ENCODE data around the gene B4GALT1. TPM values are rescaled to one million over a fixed set of nuclear protein-coding genes. Genes with fewer than 3 reads are reported as not detected.

Gene B4GALT1
- total and polyA plus RNA-seq, 2 donors from 2014 or later: 33.0 to 163 TPM

GRCh38 chr9:33065157-33066076 is 101.7 kb downstream of the B4GALT1 start:
- no peak for TF ChIP-seq CTCF (IDR thresholded peaks at IDR 0.05; ENCODE audit: borderline replicate concordance, extremely low read depth, insufficient read depth)
- Histone ChIP-seq H3K4me3 (ENCODE audit: low read length in 3 of 3) (no peak overlapping the region), H3K4me1 (ENCODE audit: control insufficient read depth in 2 of 3, insufficient read depth in 2 of 3, low read depth in 1 of 3, low read length in 3 of 3) (peaks cover 0 to 3% (median 0%) of the 10 kb centered on the region in 3 donors), H3K36me3 (ENCODE audit: control insufficient read depth in 2 of 3, insufficient read depth in 3 of 3, low read length in 3 of 3) (peaks cover 16 to 51% (median 34%) of the 10 kb centered on the region in 3 donors), H3K9me3 (ENCODE audit: control insufficient read depth in 2 of 3, insufficient read depth in 1 of 3, low read length in 3 of 3) (no peaks in the 10 kb centered on the region), H3K27ac (ENCODE audit: low read depth in 2 of 2, low read length in 2 of 2) (no peak overlapping the region), H3K27me3 (ENCODE audit: control insufficient read depth, insufficient read depth, low read length) (no peaks in the 10 kb centered on the region), H3K9ac (ENCODE audit: low read length in 3 of 3) (no peak overlapping the region)
- DNase-seq (no peak), FAIRE-seq (no peak)
- intact Hi-C loops (cut with DNase I): no loop called here

Other genes starting within 250 kb of the B4GALT1 start
- 25.5 TPM for gene APTX, start 165.7 kb downstream of the B4GALT1 start, total RNA-seq
- 34.9 TPM for gene APTX, start 165.7 kb downstream of the B4GALT1 start, polyA plus RNA-seq (ENCODE audit: insufficient read depth, low read depth, low replicate concordance)
- gene DNAJA1, start 142.1 kb downstream of the B4GALT1 start, total RNA-seq: 105 TPM
- gene DNAJA1, start 142.1 kb downstream of the B4GALT1 start, polyA plus RNA-seq (ENCODE audit: insufficient read depth, low read depth, low replicate concordance): 132 TPM
- gene SMU1, start 90.7 kb downstream of the B4GALT1 start, total RNA-seq: 22.0 TPM
- gene SMU1, start 90.7 kb downstream of the B4GALT1 start, polyA plus RNA-seq (ENCODE audit: insufficient read depth, low read depth, low replicate concordance): 12.8 TPM
- gene SPINK4, start 72.8 kb upstream of the B4GALT1 start, total RNA-seq: not detected
- not detected for gene SPINK4, start 72.8 kb upstream of the B4GALT1 start, polyA plus RNA-seq (ENCODE audit: insufficient read depth, low read depth, low replicate concordance)
- gene BAG1, start 97.4 kb upstream of the B4GALT1 start, total RNA-seq: 134 TPM
- 268 TPM for gene BAG1, start 97.4 kb upstream of the B4GALT1 start, polyA plus RNA-seq (ENCODE audit: insufficient read depth, low read depth, low replicate concordance)
- gene CHMP5, start 97.7 kb upstream of the B4GALT1 start, total RNA-seq: 65.2 TPM
- gene CHMP5, start 97.7 kb upstream of the B4GALT1 start, polyA plus RNA-seq (ENCODE audit: insufficient read depth, low read depth, low replicate concordance): 100 TPM
- gene NFX1, start 123.2 kb upstream of the B4GALT1 start, total RNA-seq: 46.3 TPM
- 12.2 TPM for gene NFX1, start 123.2 kb upstream of the B4GALT1 start, polyA plus RNA-seq (ENCODE audit: insufficient read depth, low read depth, low replicate concordance)
- 11.9 TPM for gene AQP7, start 235.2 kb upstream of the B4GALT1 start, total RNA-seq
- 45.3 TPM for gene AQP7, start 235.2 kb upstream of the B4GALT1 start, polyA plus RNA-seq (ENCODE audit: insufficient read depth, low read depth, low replicate concordance)